GM12865 (cell line): ENCODE measurements around the gene MLST8.

ENCODE experiments used
- DNase-seq: peaks from one replicate; pipeline ENCODE4 v3.0.0; 2010; ENCODE audit warnings: low read depth
- H3K4me3 ChIP-seq: 2 replicates; pipeline ENCODE4 v1.5.1; 2011; ENCODE audit warnings: mild to moderate bottlenecking, low read depth, low read length, control low read depth
- TF ChIP-seq, protein P1 (sequence below): IDR thresholded peaks from 2 replicates; pipeline ENCODE4 v1.5.1; 2011; ENCODE audit warnings: low read length, control low read depth, low read depth, inconsistent platforms; ENCODE audit not compliant: insufficient read depth; ENCODE audit errors: missing control alignments

Gene MLST8

DNA sequence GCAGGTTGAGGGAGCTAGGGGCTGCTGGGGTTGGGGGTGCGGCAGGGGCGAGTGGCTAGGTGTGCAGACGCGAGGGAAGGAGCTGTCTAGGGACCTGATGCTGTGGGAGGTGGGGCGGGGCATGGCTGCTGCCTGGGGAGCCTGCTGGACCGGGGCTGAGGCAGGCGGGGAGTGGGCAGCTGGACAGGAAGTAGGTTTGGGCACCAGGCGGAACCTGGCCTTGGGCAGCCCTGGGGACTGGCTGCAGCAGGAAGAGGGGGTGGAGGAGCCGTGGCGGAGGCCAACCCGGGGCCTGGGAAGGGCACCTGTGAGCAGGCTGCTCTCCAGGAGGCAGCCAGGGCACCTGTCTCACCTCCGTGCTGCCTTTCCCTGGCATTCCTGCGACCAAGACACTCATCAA lies 25.1 kb downstream of the MLST8 start:
- H3K4me3 ChIP-seq, result no peak overlapping the region
- DNase-seq, result no peak
- TF ChIP-seq, protein P1, sequence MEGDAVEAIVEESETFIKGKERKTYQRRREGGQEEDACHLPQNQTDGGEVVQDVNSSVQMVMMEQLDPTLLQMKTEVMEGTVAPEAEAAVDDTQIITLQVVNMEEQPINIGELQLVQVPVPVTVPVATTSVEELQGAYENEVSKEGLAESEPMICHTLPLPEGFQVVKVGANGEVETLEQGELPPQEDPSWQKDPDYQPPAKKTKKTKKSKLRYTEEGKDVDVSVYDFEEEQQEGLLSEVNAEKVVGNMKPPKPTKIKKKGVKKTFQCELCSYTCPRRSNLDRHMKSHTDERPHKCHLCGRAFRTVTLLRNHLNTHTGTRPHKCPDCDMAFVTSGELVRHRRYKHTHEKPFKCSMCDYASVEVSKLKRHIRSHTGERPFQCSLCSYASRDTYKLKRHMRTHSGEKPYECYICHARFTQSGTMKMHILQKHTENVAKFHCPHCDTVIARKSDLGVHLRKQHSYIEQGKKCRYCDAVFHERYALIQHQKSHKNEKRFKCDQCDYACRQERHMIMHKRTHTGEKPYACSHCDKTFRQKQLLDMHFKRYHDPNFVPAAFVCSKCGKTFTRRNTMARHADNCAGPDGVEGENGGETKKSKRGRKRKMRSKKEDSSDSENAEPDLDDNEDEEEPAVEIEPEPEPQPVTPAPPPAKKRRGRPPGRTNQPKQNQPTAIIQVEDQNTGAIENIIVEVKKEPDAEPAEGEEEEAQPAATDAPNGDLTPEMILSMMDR, result no peak

DNA sequence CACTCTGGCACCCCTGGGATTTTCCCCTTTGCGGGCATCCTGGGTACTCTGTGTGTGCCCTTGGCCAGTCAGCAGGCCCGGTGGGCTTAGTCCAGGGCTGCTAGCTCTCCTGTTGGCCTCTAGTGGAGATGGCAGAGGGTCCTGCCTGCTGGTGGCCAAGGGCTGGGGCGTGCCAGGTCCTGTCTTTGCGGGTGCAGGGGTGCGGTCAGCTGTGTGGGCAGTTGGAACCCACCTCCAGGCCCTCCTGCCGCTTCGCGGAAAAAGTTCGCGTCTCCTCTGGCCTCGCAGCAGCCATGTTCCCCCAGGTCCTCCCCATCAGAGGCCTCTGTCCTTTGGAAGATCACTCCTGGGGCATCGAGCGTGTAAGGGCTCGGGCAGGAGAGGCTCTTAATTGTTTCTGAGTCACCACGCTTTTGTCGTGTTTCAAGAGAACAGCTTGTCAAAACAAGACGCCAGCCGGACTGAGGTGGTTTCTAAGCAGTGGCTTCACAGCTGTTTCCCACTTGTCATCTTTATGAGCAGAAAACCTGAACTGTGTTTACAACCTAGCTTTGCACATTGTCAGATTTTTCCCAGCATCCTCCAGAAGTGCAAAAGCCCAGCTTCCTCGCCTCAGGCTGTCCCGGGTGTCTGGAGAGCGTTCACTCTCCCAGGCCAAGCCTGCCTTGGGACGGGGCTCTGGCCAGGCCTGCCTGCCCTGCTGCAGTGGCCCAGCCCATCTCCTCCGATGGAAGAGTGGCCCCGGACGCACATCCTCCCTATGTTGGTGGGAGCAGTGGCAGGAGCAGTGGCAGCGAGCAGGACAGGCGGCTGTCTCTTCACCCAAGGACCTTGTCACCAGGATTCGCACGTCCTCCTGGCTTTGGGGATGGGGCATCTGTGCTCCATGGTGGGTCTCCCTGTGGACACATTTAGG lies 26.0 kb downstream of the MLST8 start:
- no peak overlapping the region for H3K4me3 ChIP-seq
- TF ChIP-seq, protein P1, result no peak
- DNase-seq, result no peak

DNA sequence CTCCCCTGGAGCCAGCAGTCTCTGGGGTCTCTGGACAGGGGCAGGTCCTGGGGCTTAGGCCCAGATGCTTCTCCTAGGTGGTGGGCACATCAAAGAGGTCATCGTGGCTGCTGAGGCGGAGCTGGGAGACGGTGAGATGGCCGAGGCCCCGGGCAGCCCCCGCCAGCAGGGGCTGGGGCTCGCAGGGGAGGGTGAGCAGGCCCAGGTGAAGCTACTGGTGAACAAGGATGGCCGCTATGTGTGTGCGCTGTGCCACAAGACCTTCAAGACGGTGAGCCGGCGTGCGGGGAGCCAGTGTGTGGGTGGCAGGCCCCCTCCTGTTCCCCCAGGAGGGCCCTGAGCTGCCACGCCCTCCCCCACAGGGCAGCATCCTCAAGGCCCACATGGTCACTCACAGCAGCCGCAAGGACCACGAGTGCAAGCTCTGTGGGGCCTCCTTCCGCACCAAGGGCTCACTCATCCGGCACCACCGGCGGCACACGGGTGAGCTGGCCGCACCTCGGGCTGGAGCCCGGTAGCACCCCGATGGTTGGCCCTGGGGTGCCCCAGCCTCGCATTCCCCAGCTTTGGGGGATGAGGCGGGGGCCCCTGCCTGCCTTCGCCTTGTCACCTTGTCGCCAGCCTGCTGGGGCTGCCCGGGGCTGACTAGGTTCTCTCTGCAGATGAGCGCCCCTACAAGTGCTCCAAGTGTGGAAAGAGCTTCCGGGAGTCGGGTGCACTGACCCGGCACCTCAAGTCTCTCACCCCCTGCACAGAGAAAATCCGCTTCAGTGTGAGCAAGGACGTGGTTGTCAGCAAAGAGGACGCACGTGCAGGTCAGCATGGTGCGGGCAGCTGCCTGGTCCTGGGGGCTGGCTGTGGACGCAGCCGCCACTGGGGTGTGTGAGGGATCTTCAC lies 27.1 kb downstream of the MLST8 start:
- no peak for DNase-seq
- TF ChIP-seq, protein P1, result no peak
- H3K4me3 ChIP-seq, result no peak overlapping the region

DNA sequence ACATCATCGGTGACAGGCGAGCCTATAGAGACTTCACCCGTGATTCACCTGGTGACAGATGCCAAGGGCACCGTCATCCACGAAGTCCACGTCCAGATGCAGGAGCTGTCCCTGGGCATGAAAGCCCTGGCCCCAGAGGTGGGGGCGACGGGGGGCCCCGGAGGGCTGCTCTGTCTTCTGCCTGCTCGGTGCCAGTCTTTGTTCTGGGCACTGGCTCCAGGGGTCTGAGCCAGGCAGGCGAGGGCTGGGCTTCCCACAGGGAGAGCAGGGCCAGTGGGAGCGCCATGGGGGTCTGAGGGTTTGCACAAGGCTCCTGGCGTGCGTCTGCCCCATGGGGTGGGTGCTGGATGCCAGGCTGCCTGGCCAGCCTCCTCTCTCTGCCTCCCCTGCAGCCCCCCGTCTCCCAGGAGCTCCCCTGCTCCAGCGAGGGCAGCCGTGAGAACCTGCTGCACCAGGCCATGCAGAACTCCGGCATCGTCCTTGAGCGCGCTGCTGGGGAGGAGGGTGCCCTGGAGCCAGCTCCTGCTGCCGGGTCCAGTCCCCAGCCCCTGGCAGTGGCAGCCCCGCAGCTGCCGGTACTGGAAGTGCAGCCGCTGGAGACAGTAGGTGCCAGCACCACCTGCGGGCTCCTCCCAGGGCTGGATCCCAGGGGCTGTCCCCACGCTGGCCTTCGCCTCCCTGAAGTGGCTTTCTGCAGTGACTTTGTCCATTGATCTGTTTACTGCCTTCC lies 28.0 kb downstream of the MLST8 start:
- DNase-seq, result no peak
- no peak overlapping the region for H3K4me3 ChIP-seq
- TF ChIP-seq, protein P1, result no peak

DNA sequence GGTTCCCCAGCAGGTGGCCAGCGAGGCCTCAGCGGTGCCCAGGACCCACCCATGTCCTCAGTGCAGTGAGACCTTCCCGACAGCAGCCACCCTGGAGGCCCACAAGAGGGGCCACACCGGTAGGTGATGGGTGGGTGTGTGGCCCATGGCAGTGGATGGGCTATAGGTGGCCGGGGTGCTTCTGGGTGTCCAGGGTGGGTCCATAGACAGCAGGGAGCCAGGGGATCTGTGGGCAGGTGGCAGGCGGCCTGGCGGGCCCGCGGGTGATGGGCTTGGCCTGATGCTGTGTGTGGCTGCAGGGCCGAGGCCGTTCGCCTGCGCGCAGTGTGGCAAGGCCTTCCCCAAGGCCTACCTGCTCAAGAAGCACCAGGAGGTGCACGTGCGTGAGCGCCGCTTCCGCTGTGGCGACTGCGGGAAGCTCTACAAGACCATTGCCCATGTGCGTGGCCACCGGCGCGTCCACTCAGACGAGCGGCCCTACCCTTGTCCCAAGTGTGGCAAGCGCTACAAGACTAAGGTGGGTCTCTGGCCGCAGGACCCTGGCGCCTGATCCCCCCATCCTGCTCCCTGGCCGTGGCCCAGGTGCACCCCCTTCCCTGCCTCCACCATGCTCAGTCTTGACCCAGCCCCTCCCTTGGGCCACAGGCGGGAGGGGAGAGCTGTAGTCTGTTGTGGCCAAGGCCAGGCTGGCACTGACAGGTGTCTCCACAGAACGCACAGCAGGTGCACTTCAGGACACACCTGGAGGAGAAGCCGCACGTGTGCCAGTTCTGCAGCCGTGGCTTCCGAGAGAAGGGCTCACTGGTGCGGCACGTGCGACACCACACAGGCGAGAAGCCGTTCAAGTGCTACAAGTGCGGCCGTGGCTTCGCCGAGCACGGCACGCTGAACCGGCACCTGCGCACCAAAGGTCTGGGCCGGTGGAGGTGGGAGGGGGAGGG lies 28.9 kb downstream of the MLST8 start:
- no peak overlapping the region for H3K4me3 ChIP-seq
- TF ChIP-seq, protein P1, result no peak
- no peak for DNase-seq

DNA sequence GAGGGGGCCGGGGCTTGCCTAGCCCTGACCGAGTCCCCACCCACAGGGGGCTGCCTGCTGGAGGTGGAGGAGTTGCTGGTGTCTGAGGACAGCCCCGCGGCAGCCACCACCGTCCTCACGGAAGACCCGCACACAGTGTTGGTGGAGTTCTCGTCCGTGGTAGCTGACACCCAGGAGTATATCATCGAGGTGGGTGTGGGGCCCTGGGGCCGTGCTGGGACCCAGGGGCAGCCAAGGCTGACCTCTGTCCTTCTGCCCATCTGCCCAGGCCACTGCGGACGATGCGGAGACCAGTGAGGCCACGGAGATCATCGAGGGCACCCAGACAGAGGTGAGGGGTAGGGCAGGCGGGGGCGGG lies 29.5 kb downstream of the MLST8 start:
- H3K4me3 ChIP-seq, result no peak overlapping the region
- no peak for DNase-seq
- TF ChIP-seq, protein P1, result no peak
